Renal cortical epithelial cell (primary cell): ENCODE measurements around the gene STK4. TPM values are rescaled to one million over a fixed set of nuclear protein-coding genes. Genes with fewer than 3 reads are reported as not detected.
A peak's percentile ranks its signal among the peaks of the same experiment; 100 is the strongest.

Source experiments
- DNase-seq: peaks from one replicate; pipeline ENCODE4 v3.0.0-alpha.2; 2011; ENCODE audit warnings: low read depth
- total RNA-seq: library from RNA; depleted of rRNA; stranded (reverse); fragments of >200 nt; gene quantifications from 2 replicates; pipeline ENCODE4 v1.2.3, GENCODE V29; 2014

STK4 gene
- total RNA-seq: 26.9 and 41.2 TPM in 2 replicates

DNA sequence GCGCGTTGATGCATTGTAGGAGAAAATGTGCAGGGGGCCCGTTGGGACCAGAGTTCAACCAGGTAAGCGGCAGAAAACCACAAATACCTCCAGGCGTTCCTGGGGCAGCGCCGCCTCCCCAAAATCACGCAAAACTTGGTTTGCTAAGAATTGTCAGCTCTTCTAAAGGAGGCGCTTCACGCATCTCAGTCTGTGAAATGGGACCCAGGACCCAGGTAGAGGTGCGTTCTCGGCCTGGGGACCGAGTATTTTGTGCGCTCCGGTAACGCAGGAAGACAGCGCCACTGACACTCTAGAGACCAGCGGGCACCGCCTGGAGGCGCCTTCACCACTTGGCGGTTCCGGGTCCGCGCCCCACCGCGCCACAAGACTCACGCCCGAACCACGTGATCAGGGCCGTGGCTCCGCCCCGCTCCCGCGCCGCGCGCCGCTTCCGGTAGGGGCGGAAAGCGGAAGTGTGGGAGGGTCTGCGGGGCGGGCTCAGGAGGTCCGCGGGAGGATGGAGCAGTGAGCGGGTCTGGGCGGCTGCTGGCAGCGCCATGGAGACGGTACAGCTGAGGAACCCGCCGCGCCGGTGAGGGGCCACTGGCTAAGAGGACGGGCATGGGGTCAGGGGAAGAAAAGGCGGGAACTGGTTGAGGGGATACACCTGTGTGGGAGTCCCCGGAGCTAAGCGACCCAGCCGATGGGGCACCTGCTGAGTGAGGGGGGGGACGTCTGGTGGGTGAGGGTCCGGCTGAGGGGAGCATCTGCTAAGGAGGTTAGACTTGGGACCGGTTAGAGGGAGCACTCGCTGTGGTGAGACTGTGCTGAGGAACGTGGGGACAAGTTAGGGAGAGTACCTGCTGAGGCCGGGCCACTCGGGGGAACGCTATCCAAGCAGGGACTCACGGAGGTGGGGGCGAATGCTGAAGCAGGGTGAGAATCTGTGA lies at the start of gene STK4:
Gene STK4 (plus strand): TSS at position 483 of the 932 bp plus-strand sequence. CDS start 57 bp downstream, at position 540.
- DNase-seq: peak; percentile 77

DNA sequence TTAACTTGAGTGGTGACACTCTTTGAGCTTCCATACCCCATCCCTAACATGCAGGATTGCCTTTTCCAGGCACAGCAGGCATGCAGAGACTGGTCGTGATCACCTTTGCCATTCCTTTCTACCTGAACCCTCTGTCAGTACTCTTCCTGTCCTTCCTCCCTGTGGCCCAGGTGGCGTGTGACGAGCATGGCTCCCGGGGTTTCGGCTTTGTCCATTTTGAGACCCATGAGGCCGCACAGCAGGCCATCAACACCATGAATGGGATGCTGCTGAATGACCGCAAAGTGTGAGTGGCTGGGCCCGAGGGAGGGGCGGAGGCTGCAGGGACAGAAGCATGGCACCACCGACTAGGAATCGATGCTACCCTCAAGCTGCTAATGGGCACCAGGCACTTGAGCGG lies 49.7 kb upstream of the STK4 start:
- no peak for DNase-seq

GRCh38 chr20:44917399-44917798 lies 48.9 kb upstream of the STK4 start:
- DNase-seq: no peak

DNA sequence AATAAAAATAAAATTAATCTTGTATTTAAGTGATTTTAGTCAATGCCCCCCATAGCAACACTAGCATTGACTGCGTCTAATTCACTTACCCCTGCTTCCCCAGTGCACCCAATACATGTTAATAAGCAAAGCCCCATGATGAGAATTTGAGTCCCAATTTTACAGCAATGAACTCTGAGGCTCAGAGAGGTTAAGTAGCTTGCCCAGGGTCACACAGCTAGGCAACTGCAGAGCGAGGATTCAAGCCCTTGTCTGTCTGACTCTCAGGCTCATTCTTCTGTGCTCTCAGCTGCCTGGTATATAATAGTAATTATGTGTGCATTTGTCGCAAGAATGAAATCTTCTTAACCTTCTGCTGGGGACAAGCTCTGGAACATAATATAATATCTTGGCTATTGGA lies 48.0 kb upstream of the STK4 start:
- DNase-seq: no peak

GRCh38 chr20:44918761-44919160 lies 47.6 kb upstream of the STK4 start:
- no peak for DNase-seq

DNA sequence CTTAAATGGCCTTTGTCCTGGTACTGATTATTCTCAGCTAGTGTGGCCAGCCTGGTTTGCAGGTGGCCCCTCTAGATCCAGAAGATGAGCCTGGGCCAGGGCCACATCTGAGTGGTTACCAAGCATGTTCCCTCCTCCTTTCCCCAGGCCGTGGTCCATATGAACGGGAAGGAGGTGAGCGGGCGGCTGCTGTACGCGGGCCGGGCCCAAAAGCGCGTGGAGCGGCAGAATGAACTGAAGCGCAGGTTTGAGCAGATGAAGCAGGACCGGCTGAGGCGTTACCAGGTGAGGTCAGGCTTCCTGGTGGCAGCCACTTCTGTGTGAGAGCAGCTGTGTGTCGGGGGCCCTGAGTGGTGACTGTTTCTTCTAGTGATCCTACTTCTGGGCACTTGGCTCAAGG lies 44.9 kb upstream of the STK4 start:
- DNase-seq: no peak

DNA sequence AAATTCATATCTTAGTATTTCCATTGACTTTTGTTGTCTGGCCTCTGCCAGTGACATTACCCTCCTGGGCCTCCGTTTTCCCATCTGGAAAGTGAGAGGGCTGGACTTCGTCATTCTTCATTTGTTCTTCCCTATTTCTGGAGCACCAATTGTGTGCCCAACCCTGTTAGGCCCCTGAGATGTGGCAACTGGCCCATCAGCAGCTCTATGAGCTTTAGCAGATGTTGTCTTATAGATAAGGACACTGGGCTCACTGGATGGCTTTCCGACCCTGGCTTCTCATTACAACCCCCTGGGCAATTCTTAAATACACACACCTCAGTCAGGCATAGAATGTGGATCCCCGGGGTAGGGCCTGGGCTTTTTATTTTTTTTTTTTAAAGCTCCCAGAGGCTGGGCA lies 41.8 kb upstream of the STK4 start:
- no peak for DNase-seq

DNA sequence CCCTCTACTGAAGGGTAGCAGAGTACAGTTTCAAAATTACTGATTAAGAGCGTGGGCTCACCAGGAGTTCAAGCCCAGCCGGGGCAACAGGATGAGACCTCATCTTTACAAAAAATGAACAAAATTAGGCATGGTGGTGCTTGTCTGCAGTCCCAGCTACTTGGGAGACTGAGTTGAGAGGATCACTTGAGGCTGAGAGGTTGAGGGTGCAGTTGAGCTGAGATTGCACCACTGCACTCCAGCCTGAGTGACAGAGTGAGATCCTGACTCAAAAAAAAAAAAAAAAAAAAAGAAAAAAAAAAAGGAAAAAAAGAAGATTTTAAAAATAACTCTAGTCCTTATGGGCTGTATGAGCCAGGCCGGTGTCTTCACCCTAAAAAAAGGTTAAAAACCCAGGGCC lies 37.7 kb upstream of the STK4 start:
- DNase-seq: no peak

DNA sequence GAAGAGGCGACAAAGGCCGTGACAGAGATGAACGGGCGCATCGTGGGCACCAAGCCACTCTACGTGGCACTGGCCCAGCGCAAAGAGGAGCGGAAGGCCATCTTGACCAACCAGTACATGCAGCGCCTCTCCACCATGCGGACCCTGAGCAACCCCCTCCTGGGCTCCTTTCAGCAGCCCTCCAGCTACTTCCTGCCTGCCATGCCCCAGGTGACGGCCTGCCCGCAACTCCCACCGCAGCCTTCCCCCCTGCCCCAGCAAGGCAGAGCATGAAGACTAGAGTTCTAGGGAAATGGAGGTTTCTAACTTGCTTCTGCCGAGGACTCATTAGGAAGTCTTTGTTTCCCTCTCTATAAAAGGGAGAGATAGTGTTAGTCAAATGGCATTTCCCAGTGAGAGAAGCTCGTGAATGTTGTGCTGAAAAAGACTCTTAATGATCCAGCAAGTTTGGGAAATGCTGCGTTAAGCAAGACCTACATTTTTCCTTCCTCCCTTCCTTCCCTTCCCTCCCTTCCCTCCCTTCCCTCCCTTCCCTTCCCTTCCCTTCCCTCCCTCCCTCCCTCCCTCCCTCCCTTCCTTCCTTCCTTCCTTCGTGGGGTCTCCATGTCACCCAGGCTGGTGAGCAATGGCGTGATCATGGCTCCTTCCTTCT lies 35.7 kb upstream of the STK4 start:
- DNase-seq: no peak

DNA sequence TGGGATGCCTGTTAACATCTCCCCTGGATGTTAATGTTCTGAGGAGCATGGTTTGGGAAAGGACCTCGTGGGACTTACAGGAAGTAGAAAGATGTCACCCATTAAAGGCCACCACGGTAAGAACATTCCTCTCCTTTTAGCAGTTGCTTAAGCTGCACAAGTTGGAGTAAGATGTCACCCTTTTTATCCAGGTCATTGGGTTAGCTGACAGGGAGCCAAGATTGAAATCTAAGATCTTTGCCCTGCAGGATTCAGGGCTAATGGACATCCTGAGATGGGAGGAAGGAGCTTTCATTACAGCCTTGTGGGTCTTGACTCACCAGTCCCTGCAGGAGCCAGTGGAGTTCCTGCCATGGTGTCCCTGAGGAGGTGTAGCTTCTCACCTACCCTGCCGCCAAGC lies 34.4 kb upstream of the STK4 start:
- no peak for DNase-seq

DNA sequence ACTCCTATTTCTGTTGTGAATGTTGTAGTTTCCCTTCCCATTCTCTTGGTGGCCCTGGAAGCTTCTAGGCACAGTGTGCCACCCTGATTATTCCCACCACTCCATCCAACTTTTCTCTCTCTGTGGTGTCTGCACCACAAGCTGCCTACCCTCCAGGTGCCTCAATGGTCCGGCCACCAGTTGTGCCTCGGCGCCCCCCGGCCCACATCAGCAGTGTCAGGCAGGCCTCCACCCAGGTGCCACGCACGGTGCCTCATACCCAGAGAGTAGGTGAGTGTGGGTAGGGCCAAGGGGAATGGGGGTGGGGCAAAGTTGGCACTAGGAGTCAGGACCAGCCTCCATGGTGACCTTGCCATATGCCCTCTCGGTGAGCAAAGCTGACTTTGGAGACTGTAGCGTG lies 33.4 kb upstream of the STK4 start:
- DNase-seq: no peak

DNA sequence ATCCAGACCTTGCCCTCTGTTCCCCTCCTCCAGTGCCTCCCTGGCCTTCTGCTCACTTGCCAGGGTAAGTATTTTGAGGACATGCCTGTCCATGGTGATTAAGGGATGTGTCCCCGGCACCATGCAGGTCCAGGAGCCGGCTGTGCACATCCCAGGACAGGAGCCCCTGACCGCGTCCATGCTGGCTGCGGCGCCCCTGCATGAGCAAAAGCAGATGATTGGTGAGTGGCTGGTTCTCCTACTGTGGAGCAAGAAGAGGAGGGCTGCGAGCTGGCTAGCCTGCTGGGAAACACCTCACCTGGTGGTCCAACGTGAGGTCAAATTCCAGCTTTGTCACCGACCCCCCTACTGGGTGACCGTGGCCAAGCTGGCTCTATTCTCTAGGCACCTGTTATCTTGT lies 29.8 kb upstream of the STK4 start:
- no peak for DNase-seq

DNA sequence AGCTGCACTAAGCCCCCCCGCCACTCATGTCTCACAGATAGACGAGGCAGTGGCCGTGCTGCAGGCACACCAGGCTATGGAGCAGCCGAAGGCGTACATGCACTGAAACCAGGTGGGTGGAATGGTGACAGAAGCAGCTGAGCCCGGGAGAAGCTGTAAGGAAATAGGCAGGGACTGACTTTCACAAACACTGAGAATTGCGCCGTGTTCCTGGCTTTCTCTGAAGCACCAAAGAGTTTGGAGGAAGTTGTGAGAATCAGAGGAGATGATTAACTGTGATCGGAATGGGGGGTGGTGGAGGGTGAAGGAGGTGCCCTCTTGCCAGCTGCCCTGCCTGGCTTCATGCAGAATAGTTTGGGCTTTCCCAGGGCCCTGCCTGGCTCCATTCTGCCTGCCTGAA lies 27.7 kb upstream of the STK4 start:
- peak; percentile 31 for DNase-seq

DNA sequence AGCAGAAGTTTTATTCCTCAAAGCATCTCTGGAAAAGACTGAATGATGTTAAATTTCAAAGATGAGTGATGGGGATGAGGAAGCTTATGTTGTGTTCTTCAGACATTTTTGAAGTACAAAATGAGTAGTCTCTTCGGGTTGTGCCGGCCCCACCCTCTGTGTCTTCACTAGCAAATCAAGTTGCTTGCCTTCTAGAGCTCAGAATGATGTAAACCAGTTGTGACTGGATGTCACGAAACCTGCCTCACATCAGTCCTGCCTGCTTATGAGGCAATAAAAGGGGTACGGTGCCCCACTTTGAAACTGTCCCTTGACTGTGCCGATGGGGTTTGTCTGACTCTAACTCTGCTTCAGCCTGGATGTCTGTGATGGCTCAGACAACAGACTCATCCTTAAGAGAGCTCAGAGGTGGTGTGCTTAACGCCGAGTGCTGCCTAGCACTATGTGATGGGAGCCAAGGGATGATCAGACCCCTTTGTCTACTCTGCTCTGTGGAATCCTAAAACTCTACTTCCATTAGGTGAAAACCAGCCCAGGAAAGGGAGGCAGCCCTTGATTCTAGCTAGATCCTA lies 25.1 kb upstream of the STK4 start:
- no peak for DNase-seq

GRCh38 chr20:44942264-44942973 lies 23.9 kb upstream of the STK4 start:
- DNase-seq: no peak

DNA sequence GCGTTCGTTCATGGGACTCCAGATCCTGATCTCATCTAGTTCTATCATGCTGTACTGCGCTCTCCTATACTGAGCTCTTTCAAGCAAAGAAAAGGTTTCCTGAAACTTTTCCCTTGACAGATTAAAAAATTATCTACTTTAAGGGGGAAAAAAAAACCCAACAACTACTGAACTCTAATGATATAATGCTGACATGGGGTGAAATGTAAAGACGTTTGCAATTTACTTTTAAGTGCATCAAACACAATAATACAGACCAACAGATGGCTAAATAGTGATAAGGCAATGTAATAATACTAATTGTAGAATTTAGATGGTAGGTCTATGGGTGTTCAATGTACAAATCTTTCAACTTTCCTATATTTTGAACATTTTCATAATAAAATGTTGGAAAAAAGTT lies 22.5 kb upstream of the STK4 start:
- DNase-seq: no peak

- no peak for DNase-seq
Observed at GRCh38 chr20:44945261-44945660, 21.1 kb upstream of the STK4 start.

GRCh38 chr20:44946271-44946852 lies 19.9 kb upstream of the STK4 start:
- peak; percentile 43 for DNase-seq

DNA sequence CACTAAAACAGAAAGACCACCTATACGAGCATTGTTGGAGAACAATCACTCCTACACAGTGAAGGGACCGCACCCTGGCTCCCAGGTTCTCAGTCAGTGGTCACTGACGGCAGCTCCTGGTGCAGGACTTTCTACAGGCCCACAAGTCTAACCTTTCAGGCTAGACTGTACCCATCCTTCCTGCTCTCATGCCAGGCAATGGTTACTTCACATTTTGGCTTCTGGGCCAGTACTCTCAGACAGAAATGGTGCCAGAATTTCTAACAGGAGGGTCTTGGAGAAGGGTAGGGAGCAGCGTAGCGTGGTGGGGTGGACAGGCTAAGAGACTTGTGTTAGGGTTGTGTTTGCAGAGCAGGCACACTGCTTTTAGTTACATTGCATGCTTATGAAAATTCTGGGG lies 18.2 kb upstream of the STK4 start:
- no peak for DNase-seq

DNA sequence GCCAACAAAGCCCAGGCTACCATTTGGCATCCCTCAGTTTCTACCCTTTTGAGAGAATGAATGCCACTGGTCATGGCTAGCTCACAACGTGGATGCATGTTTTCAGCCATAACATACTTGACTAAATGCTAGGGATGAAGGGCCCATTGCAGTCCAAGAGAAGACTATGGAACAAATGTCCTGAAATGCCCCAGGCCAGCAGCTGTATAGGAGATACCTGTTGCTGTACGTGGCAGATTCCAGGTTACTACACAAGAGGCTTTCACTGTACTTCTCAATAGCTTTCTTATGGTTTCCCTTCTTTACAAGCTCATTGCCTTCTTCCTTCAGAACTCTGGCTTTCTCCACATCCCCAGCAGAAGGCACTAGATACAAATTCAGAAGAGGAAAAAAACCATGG lies 17.8 kb upstream of the STK4 start:
- DNase-seq: no peak

DNA sequence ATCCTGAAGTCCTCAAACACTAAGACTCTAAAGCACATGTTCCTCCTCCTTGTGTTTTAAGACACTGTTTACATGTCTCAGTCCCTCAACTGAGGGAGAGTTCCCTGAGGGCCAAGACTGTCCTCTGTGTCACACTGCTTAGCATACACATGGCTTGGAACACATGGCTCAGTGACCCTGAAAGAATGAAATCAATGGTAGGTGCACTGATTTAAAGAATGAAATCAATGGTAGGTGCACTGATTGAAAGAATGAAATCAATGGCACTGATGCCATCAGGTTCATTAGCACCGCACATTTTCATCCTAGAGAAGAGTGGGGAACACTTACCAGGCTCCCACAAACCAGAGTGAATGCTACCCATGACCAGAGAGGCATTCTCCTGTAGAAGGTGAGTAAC lies 15.9 kb upstream of the STK4 start:
- no peak for DNase-seq

- no peak for DNase-seq
Observed at GRCh38 chr20:44952731-44953130, 13.6 kb upstream of the STK4 start.
